ENCODE data around the gene B3GNT5. TPM values are rescaled to one million over a fixed set of nuclear protein-coding genes. Genes with fewer than 3 reads are reported as not detected.

B3GNT5 gene
- total and polyA plus RNA-seq, 10 of the 15 experiments (the other 5 are each of a cell fraction or from before 2014, with no cell fraction given) = 0.24 to 1.1 (median 0.48) TPM

GRCh38 chr3:183308751-183309150 lies 55.7 kb downstream of the B3GNT5 start (continued):
- TF ChIP-seq MEF2B (IDR thresholded peaks at IDR 0.05; ENCODE audit: partially characterized antibody, poor library complexity, severe bottlenecking) = no peak
- TF ChIP-seq SUPT20H (IDR thresholded peaks at IDR 0.05; ENCODE audit: borderline replicate concordance, control insufficient read depth, low read depth, low read length) = no peak
- no peak for TF ChIP-seq JUNB (IDR thresholded peaks at IDR 0.05)
- TF ChIP-seq DPF2 (IDR thresholded peaks at IDR 0.05) = no peak

GRCh38 chr3:183309276-183309675 lies 56.2 kb downstream of the B3GNT5 start:
- BruUV-seq (replicated peaks) = no TSS peak
- SMC1A ChIA-PET (ENCODE audit: uncharacterized antibody, unreplicated experiment) = interaction anchor here (1.2 to 2.2 kb wide), 3 partner anchors 24 to 73 kb away, joined by 3 to 5 read pairs (median 3); no protein-coding TSS in a partner anchor
- H3K27me3 ChIP-seq (replicated peaks in 1 of 2; ENCODE audit: control insufficient read depth in 2 of 2, insufficient read depth in 2 of 2, low read length in 1 of 2) = no peaks in the 10 kb centered on the region
- TF ChIP-seq REST (IDR thresholded peaks at IDR 0.05; ENCODE audit: low read depth, low read length) (no peak), MYC (IDR thresholded peaks at IDR 0.05; ENCODE audit: insufficient read depth, insufficient read length, insufficient replicate concordance, low read length, severe bottlenecking) (no peak), HCFC1 (IDR thresholded peaks at IDR 0.05; ENCODE audit: low read length) (no peak)
- DNase-seq (ENCODE audit: low read depth, low spot score) (no peak), ATAC-seq (no peak), FAIRE-seq (no peak)
- H3K27ac ChIP-seq (ENCODE audit: control insufficient read depth, insufficient read depth) = no peak overlapping the region
- intact Hi-C loops (cut with micrococcal nuclease; ENCODE audit: unreplicated experiment) (no loop called here), in situ Hi-C loops (cut with MboI) (no loop called here)
- H2AFZ ChIP-seq (ENCODE audit: control insufficient read depth, low read depth, low read length) = no peak overlapping the region
- H3K4me2 ChIP-seq (ENCODE audit: control insufficient read depth, insufficient read depth) = no peak overlapping the region
- 66% methylated on average over 5 of the region's 5 CpGs for WGBS (ENCODE audit: insufficient coverage, insufficient replicate concordance, low lambda C conversion rate, missing lambda C conversion rate)
- H4K20me1 ChIP-seq (ENCODE audit: control insufficient read depth, insufficient read depth) = no peaks in the 10 kb centered on the region
- CTCF ChIA-PET = interaction anchor here (0.8 to 1.0 kb wide), 2 partner anchors 49 to 73 kb away, joined by 3 read pairs; no protein-coding TSS in a partner anchor
- RAD21 ChIA-PET (ENCODE audit: unreplicated experiment) = no interaction called here
- no peak overlapping the region for H3K9ac ChIP-seq (ENCODE audit: control insufficient read depth, insufficient read depth, low read length)
- no peak overlapping the region for H3K4me3 ChIP-seq
- no peaks in the 10 kb centered on the region for H3K79me2 ChIP-seq (ENCODE audit: control insufficient read depth, insufficient read depth, low read length)
- H3K4me1 ChIP-seq (ENCODE audit: control insufficient read depth, insufficient read depth, low read length) = peaks cover 10% of the 10 kb centered on the region
- no peaks in the 10 kb centered on the region for H3K9me3 ChIP-seq (replicated peaks; ENCODE audit: control insufficient read depth, insufficient read depth, low read length)
- H3K36me3 ChIP-seq (ENCODE audit: control insufficient read depth in 2 of 2, insufficient read depth in 2 of 2, low read length in 1 of 2) = no peaks in the 10 kb centered on the region
- POLR2A ChIA-PET = interaction anchor here (0.9 kb wide), 1 partner anchor 57 kb away, joined by 3 read pairs; no protein-coding TSS in a partner anchor
